NOMO-1 treated with dmso at 0.1 percent for 144 hours (cell line): ENCODE data around the gene DMTF1.

Experiments used
- DNase-seq: peaks from one replicate; lab custom pipeline; 2025; ENCODE audit not compliant: unreplicated experiment; lab: John Stamatoyannopoulos, UW

Gene DMTF1

GRCh38 chr7:87146740-87147386 lies 5.4 kb upstream of the DMTF1 start:
- DNase-seq = no peak

- no peak for DNase-seq
These were observed 4.8 kb upstream of the DMTF1 start for GRCh38 chr7:87147500-87147899.

- DNase-seq = no peak
These were observed 3.8 kb upstream of the DMTF1 start for GRCh38 chr7:87148332-87148955.

GRCh38 chr7:87151002-87151728 lies 1.1 kb upstream of the DMTF1 start:
- no peak for DNase-seq

- peak; percentile 87 for DNase-seq
These were observed 533 bp upstream of the DMTF1 start for GRCh38 chr7:87151729-87152111.

GRCh38 chr7:87152897-87153641 lies 816 bp downstream of the DMTF1 start:
- DNase-seq = peak; percentile 65

- DNase-seq = no peak
These were observed 1.9 kb downstream of the DMTF1 start for GRCh38 chr7:87154166-87154565.

- no peak for DNase-seq
These were observed 2.3 kb downstream of the DMTF1 start for GRCh38 chr7:87154569-87154968.

GRCh38 chr7:87155788-87156187 lies 3.5 kb downstream of the DMTF1 start:
- no peak for DNase-seq

- DNase-seq = no peak
These were observed 4.5 kb downstream of the DMTF1 start for GRCh38 chr7:87156709-87157108.

GRCh38 chr7:87159538-87159937 lies 7.3 kb downstream of the DMTF1 start:
- no peak for DNase-seq

- DNase-seq = no peak
These were observed 12.2 kb downstream of the DMTF1 start for GRCh38 chr7:87164433-87164832.

- no peak for DNase-seq
These were observed 18.6 kb downstream of the DMTF1 start for GRCh38 chr7:87170828-87171227.

GRCh38 chr7:87171282-87171934 lies 19.2 kb downstream of the DMTF1 start:
- DNase-seq = no peak

GRCh38 chr7:87173471-87173870 lies 21.2 kb downstream of the DMTF1 start:
- no peak for DNase-seq

- no peak for DNase-seq
These were observed 26.1 kb downstream of the DMTF1 start for GRCh38 chr7:87178320-87178719.

GRCh38 chr7:87179180-87179579 lies 26.9 kb downstream of the DMTF1 start:
- DNase-seq = no peak

- DNase-seq = no peak
These were observed 34.9 kb downstream of the DMTF1 start for GRCh38 chr7:87187120-87187519.

GRCh38 chr7:87188930-87189329 lies 36.7 kb downstream of the DMTF1 start:
- DNase-seq = no peak

- no peak for DNase-seq
These were observed 38.5 kb downstream of the DMTF1 start for GRCh38 chr7:87190783-87191182.
